GM21390 (cell line): Measurements from ENCODE around the gene RRP12.
"Not testable (repeated sequence)": the region's sequence is repeated elsewhere in the genome, so short reads cannot be mapped to it uniquely, and the experiment has no call there.

ENCODE experiments used
- ATAC-seq: cut with Tn5 transposase; IDR thresholded peaks from one replicate; pipeline ENCODE4 v1.9.1; 2021; ENCODE audit not compliant: unreplicated experiment

The RRP12 gene

GRCh38 chr10:97408496-97408992, 7.4 kb upstream of the RRP12 start:
- ATAC-seq, result no peak

GRCh38 chr10:97407952-97408248, 6.8 kb upstream of the RRP12 start:
- no peak for ATAC-seq

- peak; percentile 93 for ATAC-seq
Observed at GRCh38 chr10:97407211-97407951, 6.2 kb upstream of the RRP12 start.

GRCh38 chr10:97406483-97406882, 5.3 kb upstream of the RRP12 start:
- not testable (repeated sequence) for ATAC-seq

- no peak for ATAC-seq
Observed at GRCh38 chr10:97406064-97406463, 4.9 kb upstream of the RRP12 start.

- no peak for ATAC-seq
Observed at GRCh38 chr10:97404044-97404443, 2.9 kb upstream of the RRP12 start.

- ATAC-seq, result no peak
Observed at GRCh38 chr10:97401455-97401919, 347 bp upstream of the RRP12 start.

- no peak for ATAC-seq
Observed at GRCh38 chr10:97399843-97400545, 1.1 kb downstream of the RRP12 start.

- no peak for ATAC-seq
Observed at GRCh38 chr10:97396056-97396455, 5.1 kb downstream of the RRP12 start.

- ATAC-seq, result no peak
Observed at GRCh38 chr10:97393034-97393573, 8.0 kb downstream of the RRP12 start.

- no peak for ATAC-seq
Observed at GRCh38 chr10:97390091-97390490, 11.0 kb downstream of the RRP12 start.

- ATAC-seq, result no peak
Observed at GRCh38 chr10:97388152-97388551, 13.0 kb downstream of the RRP12 start.

- ATAC-seq, result no peak
Observed at GRCh38 chr10:97385565-97385964, 15.6 kb downstream of the RRP12 start.

GRCh38 chr10:97384641-97385040, 16.5 kb downstream of the RRP12 start:
- ATAC-seq, result no peak

- ATAC-seq, result no peak
Observed at GRCh38 chr10:97384156-97384555, 17.0 kb downstream of the RRP12 start.

GRCh38 chr10:97383159-97383558, 18.0 kb downstream of the RRP12 start:
- ATAC-seq, result no peak

- ATAC-seq, result no peak
Observed at GRCh38 chr10:97381626-97382025, 19.5 kb downstream of the RRP12 start.

GRCh38 chr10:97380516-97380915, 20.6 kb downstream of the RRP12 start:
- ATAC-seq, result no peak

- ATAC-seq, result no peak
Observed at GRCh38 chr10:97378933-97379921, 21.9 kb downstream of the RRP12 start.

- no peak for ATAC-seq
Observed at GRCh38 chr10:97376413-97376812, 24.7 kb downstream of the RRP12 start.

GRCh38 chr10:97373456-97373855, 27.7 kb downstream of the RRP12 start:
- ATAC-seq, result no peak
